ENCODE results near the gene CREB3L2.

- TF ChIP-seq POLR2A (IDR thresholded peaks at IDR 0.05; ENCODE audit: low read length) (no peak), GATA1 (IDR thresholded peaks at IDR 0.05; ENCODE audit: low read depth, low read length) (no peak)
These were observed 6.9 kb upstream of the CREB3L2 start for GRCh38 chr7:138008588-138009349.
